ENCODE data around the gene HYI.
A peak's percentile ranks its signal among the peaks of the same experiment; 100 is the strongest.
"Not testable (repeated sequence)": the region's sequence is repeated elsewhere in the genome, so short reads cannot be mapped to it uniquely, and the experiment has no call there.

The HYI gene

DNA sequence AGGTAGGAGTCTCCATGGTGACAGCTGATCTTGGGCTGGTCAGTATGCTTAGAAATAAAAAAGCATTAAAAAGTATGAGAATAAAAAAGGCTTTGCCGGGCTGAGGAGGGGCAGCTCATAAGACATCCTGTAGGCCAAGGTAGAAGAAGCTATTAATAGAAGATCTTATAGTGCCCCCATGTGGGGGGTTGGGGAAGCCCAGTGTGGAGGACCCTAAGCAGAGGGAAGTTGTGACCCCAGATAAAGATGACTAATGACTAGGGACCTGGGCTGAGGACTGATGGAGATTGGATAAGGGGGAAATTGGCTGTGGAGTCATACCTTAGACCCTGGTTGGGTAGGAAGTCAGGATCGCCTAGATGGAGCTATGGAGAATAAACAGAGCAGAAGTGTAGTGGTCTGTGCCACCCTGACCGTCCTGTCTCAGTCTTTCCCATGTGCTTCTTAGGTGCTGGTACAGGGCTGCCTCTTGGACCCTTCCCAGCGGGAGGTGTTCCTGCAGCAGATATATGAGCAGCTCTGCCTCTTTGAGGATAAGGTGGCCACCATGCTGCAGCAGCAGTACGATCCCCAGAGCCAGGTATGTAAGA lies 39.0 kb downstream of the HYI start:
- TF ChIP-seq, protein P1, sequence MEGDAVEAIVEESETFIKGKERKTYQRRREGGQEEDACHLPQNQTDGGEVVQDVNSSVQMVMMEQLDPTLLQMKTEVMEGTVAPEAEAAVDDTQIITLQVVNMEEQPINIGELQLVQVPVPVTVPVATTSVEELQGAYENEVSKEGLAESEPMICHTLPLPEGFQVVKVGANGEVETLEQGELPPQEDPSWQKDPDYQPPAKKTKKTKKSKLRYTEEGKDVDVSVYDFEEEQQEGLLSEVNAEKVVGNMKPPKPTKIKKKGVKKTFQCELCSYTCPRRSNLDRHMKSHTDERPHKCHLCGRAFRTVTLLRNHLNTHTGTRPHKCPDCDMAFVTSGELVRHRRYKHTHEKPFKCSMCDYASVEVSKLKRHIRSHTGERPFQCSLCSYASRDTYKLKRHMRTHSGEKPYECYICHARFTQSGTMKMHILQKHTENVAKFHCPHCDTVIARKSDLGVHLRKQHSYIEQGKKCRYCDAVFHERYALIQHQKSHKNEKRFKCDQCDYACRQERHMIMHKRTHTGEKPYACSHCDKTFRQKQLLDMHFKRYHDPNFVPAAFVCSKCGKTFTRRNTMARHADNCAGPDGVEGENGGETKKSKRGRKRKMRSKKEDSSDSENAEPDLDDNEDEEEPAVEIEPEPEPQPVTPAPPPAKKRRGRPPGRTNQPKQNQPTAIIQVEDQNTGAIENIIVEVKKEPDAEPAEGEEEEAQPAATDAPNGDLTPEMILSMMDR (conservative IDR thresholded peaks at IDR 0.05; ENCODE audit: low read depth, low read length) = peak; percentile 79
- H3K4me3 ChIP-seq (ENCODE audit: low read depth, low read length) = no peak overlapping the region
- DNase-seq (ENCODE audit: low read depth) = peak; percentile 70

DNA sequence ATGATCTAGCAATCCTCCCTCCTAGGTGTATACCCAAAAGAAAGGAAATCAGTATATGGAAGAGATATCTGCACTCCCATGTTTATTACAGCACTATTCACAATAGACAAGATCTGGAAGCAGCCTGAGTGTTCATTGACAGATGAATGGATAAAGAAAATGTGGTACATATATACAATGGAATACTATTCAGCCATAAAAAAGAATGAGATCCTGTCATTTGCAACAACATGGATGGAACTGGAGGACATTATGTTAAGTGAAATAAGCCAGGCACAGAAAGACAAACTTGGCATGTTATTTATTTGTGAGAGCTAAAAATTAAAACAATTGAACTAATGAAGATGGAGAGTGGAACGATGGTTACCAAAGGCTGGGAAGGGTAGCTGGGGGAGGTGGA lies 40.3 kb downstream of the HYI start:
- not testable (repeated sequence) for DNase-seq (ENCODE audit: low read depth); H3K4me3 ChIP-seq (ENCODE audit: low read depth, low read length)

DNA sequence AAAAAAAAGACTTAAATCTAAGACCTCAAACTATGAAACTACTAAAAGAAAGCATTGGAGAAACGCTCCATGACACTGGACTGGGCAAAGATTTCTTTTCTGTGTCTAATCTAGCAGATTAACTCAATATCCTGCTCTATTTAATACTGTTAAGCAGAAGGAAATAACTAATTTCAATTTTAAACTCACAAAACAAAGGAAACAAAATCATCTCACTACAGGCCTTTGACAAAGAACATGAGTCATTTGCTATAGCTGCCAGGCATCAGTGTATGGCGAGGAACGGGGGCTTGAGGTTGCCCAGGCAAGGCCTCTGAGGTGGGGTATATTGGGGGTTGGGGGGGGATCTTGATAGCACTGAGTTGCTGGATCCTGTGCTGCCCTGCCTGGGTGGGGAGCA lies 43.2 kb downstream of the HYI start:
- DNase-seq (ENCODE audit: low read depth) = no peak
- no peak overlapping the region for H3K4me3 ChIP-seq (ENCODE audit: low read depth, low read length)
- TF ChIP-seq, protein P1 (conservative IDR thresholded peaks at IDR 0.05; ENCODE audit: low read depth, low read length) = no peak

DNA sequence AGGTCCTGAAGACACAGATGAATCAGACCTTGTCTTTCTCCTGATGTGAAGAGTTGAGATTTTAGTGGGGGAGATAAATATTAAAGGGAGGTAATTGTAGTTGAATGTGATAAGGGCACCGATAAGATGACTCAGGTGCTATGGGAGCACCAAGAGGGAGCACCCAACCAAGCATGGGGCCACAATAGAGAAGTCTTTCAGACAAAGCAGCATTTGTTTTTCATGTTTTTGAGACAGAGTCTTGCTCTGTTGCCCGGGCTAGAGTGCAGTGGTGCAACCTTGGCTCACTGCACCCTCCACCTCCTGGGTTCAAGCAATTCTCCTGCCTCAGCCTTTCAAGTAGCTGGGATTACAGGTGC lies 47.9 kb downstream of the HYI start:
- no peak overlapping the region for H3K4me3 ChIP-seq (ENCODE audit: low read depth, low read length)
- TF ChIP-seq, protein P1 (conservative IDR thresholded peaks at IDR 0.05; ENCODE audit: low read depth, low read length) = no peak
- no peak for DNase-seq (ENCODE audit: low read depth)

DNA sequence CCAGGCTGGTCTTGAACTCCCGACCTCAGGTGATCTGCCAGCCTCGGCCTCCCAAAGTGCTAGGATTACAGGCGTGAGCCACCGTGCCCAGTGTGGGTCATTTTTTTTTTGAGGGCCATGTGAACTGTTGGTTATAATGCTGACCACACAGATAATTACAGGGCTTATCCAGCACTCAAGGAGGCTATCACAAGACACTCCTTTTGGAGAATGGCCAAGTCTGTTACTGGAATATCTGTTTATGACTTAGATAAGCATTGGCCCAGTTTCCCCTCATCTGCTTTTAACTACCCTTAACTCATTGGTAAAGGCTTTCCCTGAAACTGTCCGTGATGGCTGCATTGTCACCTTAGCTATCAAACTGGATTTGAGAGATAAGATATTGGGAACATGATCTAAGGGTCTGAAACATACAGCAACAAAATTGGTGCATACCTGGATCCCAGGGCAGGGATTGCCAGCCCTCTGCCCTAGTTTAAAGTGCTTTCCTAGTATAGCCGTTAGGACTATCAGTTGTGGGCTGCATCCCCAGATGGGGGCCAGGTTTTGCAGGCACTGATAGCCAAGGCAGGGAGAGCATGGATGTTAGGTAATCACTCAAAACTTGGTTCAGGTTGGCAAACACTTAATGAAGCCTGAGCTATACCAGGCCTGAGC lies 48.4 kb downstream of the HYI start:
- DNase-seq (ENCODE audit: low read depth) = peak; percentile 46
- no peak overlapping the region for H3K4me3 ChIP-seq (ENCODE audit: low read depth, low read length)
- TF ChIP-seq, protein P1 (conservative IDR thresholded peaks at IDR 0.05; ENCODE audit: low read depth, low read length) = no peak

DNA sequence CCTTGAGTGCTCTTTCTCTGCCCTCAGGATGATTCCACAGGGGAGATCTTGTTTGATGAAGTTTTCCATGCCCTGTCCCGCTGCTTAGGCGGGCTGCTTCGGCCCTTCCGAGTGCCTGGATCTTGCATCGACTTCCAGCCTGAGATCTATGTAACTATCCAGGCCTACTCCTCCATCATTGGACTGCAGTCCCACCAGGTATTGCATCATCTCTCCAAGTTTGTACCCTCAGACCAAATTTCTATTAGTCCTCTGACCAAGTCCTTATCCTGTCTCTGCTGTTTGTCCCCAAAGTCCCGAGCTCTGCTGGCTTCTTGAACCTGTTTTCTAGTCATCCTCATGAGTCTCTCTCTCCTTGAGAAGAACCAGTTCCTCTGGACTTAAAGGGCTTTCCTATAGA lies 49.4 kb downstream of the HYI start:
- DNase-seq (ENCODE audit: low read depth) = no peak
- TF ChIP-seq, protein P1 (conservative IDR thresholded peaks at IDR 0.05; ENCODE audit: low read depth, low read length) = no peak

DNA sequence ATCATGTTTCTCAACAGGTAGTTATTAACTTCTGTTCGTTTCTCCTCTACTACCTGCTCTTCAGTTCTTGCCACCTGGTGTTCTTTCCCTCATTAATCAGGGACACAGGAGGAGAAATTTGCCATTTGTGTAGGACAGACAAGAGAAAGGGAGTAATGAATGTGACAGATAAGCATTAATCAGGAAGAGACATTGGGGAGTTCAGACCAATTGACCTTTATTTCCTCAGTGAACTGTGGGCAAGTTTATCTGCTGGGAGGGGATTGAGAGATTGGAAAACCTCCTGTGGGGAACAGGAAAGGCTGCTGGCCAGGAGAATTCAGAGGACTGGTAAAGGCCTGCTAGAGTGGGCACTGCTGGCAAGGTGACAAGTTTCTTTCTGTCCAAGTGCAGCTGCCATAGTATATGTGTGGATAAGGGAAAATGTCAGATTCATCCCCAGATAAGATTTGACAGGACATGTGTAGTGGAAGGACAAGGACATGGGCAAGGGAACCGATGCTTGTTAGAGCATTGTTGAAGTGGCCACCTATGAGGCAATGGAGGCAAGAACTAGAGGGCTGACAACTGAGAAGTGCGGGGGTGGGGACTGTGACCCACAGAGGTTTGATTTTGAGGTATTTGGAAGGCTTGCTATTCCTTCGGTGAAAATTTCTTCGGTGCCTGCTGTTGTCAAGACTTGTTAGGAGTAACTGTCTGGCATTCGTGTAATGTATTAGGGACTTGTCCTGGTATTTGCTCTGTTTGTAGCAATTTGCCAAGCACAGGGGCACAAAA lies 51.5 kb downstream of the HYI start:
- no peak for DNase-seq (ENCODE audit: low read depth)
- H3K4me3 ChIP-seq (ENCODE audit: low read depth, low read length) = no peak overlapping the region
- TF ChIP-seq, protein P1 (conservative IDR thresholded peaks at IDR 0.05; ENCODE audit: low read depth, low read length) = no peak

More for the DNA sequence above, 49.4 kb downstream of the HYI start:
- H3K4me3 ChIP-seq (ENCODE audit: low read depth, low read length) = no peak overlapping the region

All from choroid plexus epithelial cell (primary cell).